ENCODE results near the gene SLC13A2. TPM values are rescaled to one million over a fixed set of nuclear protein-coding genes. Genes with fewer than 3 reads are reported as not detected.

The SLC13A2 gene
- total and polyA plus RNA-seq, 2 of the 4 experiments (the other 2 are of a cell fraction), result not detected

GRCh38 chr17:28537219-28537610 lies 63.8 kb downstream of the SLC13A2 start:
- no peak overlapping the region for H3K9ac ChIP-seq (ENCODE audit: low read depth, low read length)
- no peak overlapping the region for H2BK15ac ChIP-seq (ENCODE audit: low read depth, low read length)
- H3K4me2 ChIP-seq (ENCODE audit: low read depth, low read length), result no peak overlapping the region
- in situ Hi-C loops (cut with MboI; ENCODE audit: low sequenced_read_pairs) (loop anchor here (5.0 kb wide), 1 partner anchor 40 kb away; no protein-coding TSS in a partner anchor), dilution Hi-C loops (cut with HindIII; ENCODE audit: low sequenced_read_pairs, unreplicated experiment) (no loop called here), intact Hi-C loops (cut with micrococcal nuclease) (no loop called here)
- CTCF ChIA-PET, result interaction anchor here (0.9 kb wide), 1 partner anchor 52 kb away, joined by 3 read pairs; no protein-coding TSS in a partner anchor
- no peak overlapping the region for H2BK5ac ChIP-seq (ENCODE audit: low read depth, low read length, poor library complexity, severe bottlenecking)
- H3K14ac ChIP-seq (replicated peaks; ENCODE audit: low read depth, low read length), result no peak overlapping the region
- DNase-seq, result no peak
- H4K5ac ChIP-seq (ENCODE audit: low read depth, low read length), result no peak overlapping the region
- H3K9me1 ChIP-seq (ENCODE audit: insufficient read depth, low read length), result peaks cover 2% of the 10 kb centered on the region; the same call in 1 of the 2 replicates
- POLR2A ChIA-PET (ENCODE audit: unreplicated experiment), result no interaction called here
- no TSS peak for BruUV-seq (replicated peaks)
- H3K27me3 ChIP-seq (ENCODE audit: control insufficient read depth, insufficient read depth, low read length), result peaks cover 23% of the 10 kb centered on the region
- no peak for TF ChIP-seq NFE2L2 (IDR thresholded peaks at IDR 0.05; ENCODE audit: low read depth, low read length)
- no peak for TF ChIP-seq MAFK (IDR thresholded peaks at IDR 0.05; ENCODE audit: low read depth, low read length)
- no peak for TF ChIP-seq USF2 (IDR thresholded peaks at IDR 0.05; ENCODE audit: low read depth, low read length)
- TF ChIP-seq CHD1 (IDR thresholded peaks at IDR 0.05; ENCODE audit: low read depth, low read length), result no peak
- TF ChIP-seq FOS (IDR thresholded peaks at IDR 0.05; ENCODE audit: low read depth, low read length), result no peak
- no peak for TF ChIP-seq SMC3 (IDR thresholded peaks at IDR 0.05; ENCODE audit: low read depth, low read length)
- no peak overlapping the region for H2AK5ac ChIP-seq (ENCODE audit: low read depth, low read length)
- H4K20me1 ChIP-seq (ENCODE audit: insufficient read depth, low read length), result no peaks in the 10 kb centered on the region
- H4K8ac ChIP-seq (ENCODE audit: low read depth in 2 of 2, low read length in 2 of 2), result no peak overlapping the region
- H3K4ac ChIP-seq (ENCODE audit: low read depth, low read length), result no peak overlapping the region
- H3K79me1 ChIP-seq (ENCODE audit: low read depth in 1 of 2, low read length in 2 of 2), result no peaks in the 10 kb centered on the region
- H4K91ac ChIP-seq (ENCODE audit: insufficient read depth, low read depth, low read length), result no peak overlapping the region
- H3K9me3 ChIP-seq (ENCODE audit: control insufficient read depth, insufficient read depth, low read length), result no peaks in the 10 kb centered on the region
- ATAC-seq (ENCODE audit: low read depth), result no peak
- H2BK20ac ChIP-seq (ENCODE audit: low read depth, low read length), result no peak overlapping the region
- H2AK9ac ChIP-seq (replicated peaks; ENCODE audit: low read depth, low read length, poor library complexity), result no peak overlapping the region
- H3K4me3 ChIP-seq (ENCODE audit: insufficient read depth, low read depth, low read length), result no peak overlapping the region
- no peak overlapping the region for H3K23ac ChIP-seq (ENCODE audit: low read depth, low read length)
- no peaks in the 10 kb centered on the region for H3K36me3 ChIP-seq (ENCODE audit: control insufficient read depth, insufficient read depth, low read length)
- WGBS, 2 experiments (ENCODE audit: extremely low coverage in 2 of 2, insufficient read length in 1 of 2), result no CpG with 5 or more reads among the region's 12 CpGs
- H3K4me1 ChIP-seq (ENCODE audit: control insufficient read depth, insufficient read depth, low read length), result peaks cover 9% of the 10 kb centered on the region
- H3K27ac ChIP-seq (ENCODE audit: insufficient read depth, low read length), result no peak overlapping the region
- H2BK120ac ChIP-seq (ENCODE audit: low read depth, low read length), result no peak overlapping the region
- no peak overlapping the region for H3K56ac ChIP-seq (ENCODE audit: extremely low read depth, insufficient read depth, low read length)
- no peak overlapping the region for H3K18ac ChIP-seq (ENCODE audit: low read depth, low read length)
- no peak overlapping the region for H2AFZ ChIP-seq (replicated peaks; ENCODE audit: low read length, poor library complexity)
